DMS 273 (cell line): ENCODE data around the gene INHBC.
"Not testable (repeated sequence)": the region's sequence is repeated elsewhere in the genome, so short reads cannot be mapped to it uniquely, and the experiment has no call there.

Source experiments
- DNase-seq: peaks from one replicate; lab custom pipeline; 2025; ENCODE audit not compliant: unreplicated experiment; lab: John Stamatoyannopoulos, UW

Gene INHBC

GRCh38 chr12:57479376-57480115 is 45.0 kb downstream of the INHBC start, which contains the start of gene ARHGAP9:
TSS of gene ARHGAP9 (minus strand) at chr12:57479866. CDS start at chr12:57479406, 460 bp downstream.
- no peak for DNase-seq

- DNase-seq: no peak
Measured at GRCh38 chr12:57481671-57482070, 47.1 kb downstream of the INHBC start.

- DNase-seq: no peak
Measured at GRCh38 chr12:57483466-57483865, 48.9 kb downstream of the INHBC start.

- no peak for DNase-seq
Measured at GRCh38 chr12:57485695-57486094, 51.1 kb downstream of the INHBC start.

GRCh38 chr12:57487055-57487596 is 52.5 kb downstream of the INHBC start:
- DNase-seq: no peak

GRCh38 chr12:57487597-57488401 is 53.2 kb downstream of the INHBC start, which contains the start of gene MARS1:
TSS of gene MARS1 (plus strand) at chr12:57488068. CDS start at chr12:57488091, 23 bp downstream.
- DNase-seq: peak; percentile 97

GRCh38 chr12:57488402-57489156 is 54.0 kb downstream of the INHBC start:
- DNase-seq: peak; percentile 83

GRCh38 chr12:57489157-57489641 is 54.6 kb downstream of the INHBC start:
- DNase-seq: no peak

- DNase-seq: no peak
Measured at GRCh38 chr12:57490126-57490525, 55.5 kb downstream of the INHBC start.

GRCh38 chr12:57491393-57492280 is 57.1 kb downstream of the INHBC start:
- peak; percentile 15 for DNase-seq

GRCh38 chr12:57495051-57495701 is 60.6 kb downstream of the INHBC start:
- DNase-seq: not testable (repeated sequence)

- no peak for DNase-seq
Measured at GRCh38 chr12:57496822-57497221, 62.2 kb downstream of the INHBC start.

- DNase-seq: no peak
Measured at GRCh38 chr12:57497223-57498131, 62.9 kb downstream of the INHBC start.

GRCh38 chr12:57498132-57498502 is 63.5 kb downstream of the INHBC start:
- DNase-seq: no peak

GRCh38 chr12:57498571-57498970 is 64.0 kb downstream of the INHBC start:
- no peak for DNase-seq

- no peak for DNase-seq
Measured at GRCh38 chr12:57500213-57500612, 65.6 kb downstream of the INHBC start.
